ENCODE results near the gene FAM3D. TPM values are rescaled to one million over a fixed set of nuclear protein-coding genes. Genes with fewer than 3 reads are reported as not detected.

FAM3D gene
- total and polyA plus RNA-seq, 10 of the 15 experiments (the other 5 are each of a cell fraction or from before 2014, with no cell fraction given), result 0.04 to 0.07 TPM; not detected in 8

GRCh38 chr3:58672451-58672850 lies 5.9 kb upstream of the FAM3D start:
- no peak overlapping the region for H3K4me3 ChIP-seq
- no peaks in the 10 kb centered on the region for H3K36me3 ChIP-seq (ENCODE audit: control insufficient read depth in 2 of 2, insufficient read depth in 2 of 2, low read length in 1 of 2)
- ATAC-seq, result no peak
- DNase-seq (ENCODE audit: low read depth, low spot score), result no peak
- no peaks in the 10 kb centered on the region for H3K9me3 ChIP-seq (replicated peaks; ENCODE audit: control insufficient read depth, insufficient read depth, low read length)
- no peak overlapping the region for H2AFZ ChIP-seq (ENCODE audit: control insufficient read depth, low read depth, low read length)
- ChIA-PET CTCF (no interaction called here), RAD21 (ENCODE audit: unreplicated experiment) (no interaction called here), SMC1A (ENCODE audit: uncharacterized antibody, unreplicated experiment) (interaction anchor here (0.6 kb wide), 1 partner anchor 10 kb away, joined by 3 read pairs; no protein-coding TSS in a partner anchor), POLR2A (no interaction called here)
- peaks cover 0 to 1% of the 10 kb centered on the region in 2 experiments; a peak in 1 of 4 replicates for H3K27me3 ChIP-seq (replicated peaks in 1 of 2; ENCODE audit: control insufficient read depth in 2 of 2, insufficient read depth in 2 of 2, low read length in 1 of 2)
- no peaks in the 10 kb centered on the region for H4K20me1 ChIP-seq (ENCODE audit: control insufficient read depth, insufficient read depth)
- H3K27ac ChIP-seq (ENCODE audit: control insufficient read depth, insufficient read depth), result no peak overlapping the region
- no peak overlapping the region for H3K4me2 ChIP-seq (ENCODE audit: control insufficient read depth, insufficient read depth)
- no peak overlapping the region for H3K9ac ChIP-seq (ENCODE audit: control insufficient read depth, insufficient read depth, low read length)
- 45% methylated on average over 8 of the region's 8 CpGs for WGBS (ENCODE audit: insufficient coverage, insufficient replicate concordance, low lambda C conversion rate, missing lambda C conversion rate)
- TF ChIP-seq ZNF274 (IDR thresholded peaks at IDR 0.05; ENCODE audit: insufficient read depth, insufficient read length), result no peak
- TF ChIP-seq MTA3 (IDR thresholded peaks at IDR 0.05; ENCODE audit: borderline replicate concordance, low read length), result no peak
- TF ChIP-seq SUZ12 (IDR thresholded peaks at IDR 0.05; ENCODE audit: unreplicated experiment), result no peak
- no peak for TF ChIP-seq HCFC1 (IDR thresholded peaks at IDR 0.05; ENCODE audit: low read length)
- no peak for TF ChIP-seq TCF7 (IDR thresholded peaks at IDR 0.05; ENCODE audit: borderline replicate concordance)
- BruUV-seq (replicated peaks), result no TSS peak
- H3K79me2 ChIP-seq (ENCODE audit: control insufficient read depth, insufficient read depth, low read length), result no peaks in the 10 kb centered on the region
- H3K4me1 ChIP-seq (ENCODE audit: control insufficient read depth, insufficient read depth, low read length), result no peaks in the 10 kb centered on the region
- intact Hi-C loops (cut with micrococcal nuclease; ENCODE audit: unreplicated experiment), result no loop called here
- in situ Hi-C loops (cut with MboI), result no loop called here
- FAIRE-seq, result no peak

DNA sequence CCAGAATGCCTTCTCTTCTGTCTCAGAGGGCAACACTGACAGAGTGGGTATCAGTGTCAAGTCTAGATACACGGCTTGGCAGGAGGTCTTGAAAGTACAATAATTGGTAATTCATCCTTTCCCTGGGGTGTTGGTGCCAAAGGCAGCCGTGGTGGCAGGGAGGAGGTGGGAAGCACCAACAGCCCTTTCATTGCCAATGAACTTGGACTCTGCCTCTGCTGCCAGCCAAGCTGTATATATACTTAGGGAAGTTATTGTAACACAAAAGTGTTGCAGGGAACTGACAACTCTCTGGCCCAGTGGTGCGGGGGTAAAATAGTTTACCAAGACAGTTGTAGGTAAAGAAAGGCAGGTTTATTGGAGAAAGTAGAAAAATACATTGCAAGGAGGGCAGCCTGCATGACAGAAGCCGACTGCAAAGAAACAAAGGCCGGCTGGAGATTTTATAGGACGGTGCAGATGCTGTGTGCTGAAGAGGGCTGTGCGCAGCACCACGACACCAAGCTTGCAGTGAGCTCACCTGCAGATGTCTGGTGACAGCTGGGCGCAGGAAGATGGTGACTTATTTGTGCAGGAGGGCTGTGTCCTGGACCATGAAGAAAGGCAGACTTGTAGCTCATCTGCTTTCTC lies 4.0 kb upstream of the FAM3D start:
- CTCF ChIA-PET, result interaction anchor here (0.9 kb wide), 1 partner anchor 41 kb away, joined by 3 read pairs; no protein-coding TSS in a partner anchor
- POLR2A ChIA-PET, result no interaction called here
- ATAC-seq (no peak), DNase-seq (ENCODE audit: low read depth, low spot score) (no peak), FAIRE-seq (no peak)
- Histone ChIP-seq H3K36me3 (ENCODE audit: control insufficient read depth in 2 of 2, insufficient read depth in 2 of 2, low read length in 1 of 2) (no peaks in the 10 kb centered on the region), H3K9ac (ENCODE audit: control insufficient read depth, insufficient read depth, low read length) (no peak overlapping the region), H3K79me2 (ENCODE audit: control insufficient read depth, insufficient read depth, low read length) (no peaks in the 10 kb centered on the region), H3K4me1 (ENCODE audit: control insufficient read depth, insufficient read depth, low read length) (no peaks in the 10 kb centered on the region), H2AFZ (ENCODE audit: control insufficient read depth, low read depth, low read length) (no peak overlapping the region), H3K4me2 (ENCODE audit: control insufficient read depth, insufficient read depth) (no peak overlapping the region), H3K4me3 (no peak overlapping the region), H3K27ac (ENCODE audit: control insufficient read depth, insufficient read depth) (no peak overlapping the region), H3K9me3 (replicated peaks; ENCODE audit: control insufficient read depth, insufficient read depth, low read length) (no peaks in the 10 kb centered on the region), H3K27me3 (replicated peaks in 1 of 2; ENCODE audit: control insufficient read depth in 2 of 2, insufficient read depth in 2 of 2, low read length in 1 of 2) (peaks cover 0 to 1% of the 10 kb centered on the region in 2 experiments; a peak in 1 of 4 replicates), H4K20me1 (ENCODE audit: control insufficient read depth, insufficient read depth) (no peaks in the 10 kb centered on the region)
- BruUV-seq (replicated peaks), result no TSS peak
- in situ Hi-C loops (cut with MboI), result no loop called here
- intact Hi-C loops (cut with micrococcal nuclease; ENCODE audit: unreplicated experiment), result no loop called here
- RAD21 ChIA-PET (ENCODE audit: unreplicated experiment), result no interaction called here
- 31% methylated on average over 9 of the region's 9 CpGs for WGBS (ENCODE audit: insufficient coverage, insufficient replicate concordance, low lambda C conversion rate, missing lambda C conversion rate)
- SMC1A ChIA-PET (ENCODE audit: uncharacterized antibody, unreplicated experiment), result no interaction called here
- no peak for TF ChIP-seq SUPT20H (IDR thresholded peaks at IDR 0.05; ENCODE audit: borderline replicate concordance, control insufficient read depth, low read depth, low read length)
- TF ChIP-seq CUX1 (IDR thresholded peaks at IDR 0.05; ENCODE audit: insufficient replicate concordance, low read depth, low read length), result no peak
- TF ChIP-seq FOXK2 (IDR thresholded peaks at IDR 0.05), result no peak
- TF ChIP-seq GATAD2B (conservative IDR thresholded peaks at IDR 0.05; ENCODE audit: low read depth), result no peak
- TF ChIP-seq, protein P1, sequence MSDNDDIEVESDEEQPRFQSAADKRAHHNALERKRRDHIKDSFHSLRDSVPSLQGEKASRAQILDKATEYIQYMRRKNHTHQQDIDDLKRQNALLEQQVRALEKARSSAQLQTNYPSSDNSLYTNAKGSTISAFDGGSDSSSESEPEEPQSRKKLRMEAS (IDR thresholded peaks at IDR 0.05; ENCODE audit: low read depth, low read length), result no peak
- TF ChIP-seq, protein P2, sequence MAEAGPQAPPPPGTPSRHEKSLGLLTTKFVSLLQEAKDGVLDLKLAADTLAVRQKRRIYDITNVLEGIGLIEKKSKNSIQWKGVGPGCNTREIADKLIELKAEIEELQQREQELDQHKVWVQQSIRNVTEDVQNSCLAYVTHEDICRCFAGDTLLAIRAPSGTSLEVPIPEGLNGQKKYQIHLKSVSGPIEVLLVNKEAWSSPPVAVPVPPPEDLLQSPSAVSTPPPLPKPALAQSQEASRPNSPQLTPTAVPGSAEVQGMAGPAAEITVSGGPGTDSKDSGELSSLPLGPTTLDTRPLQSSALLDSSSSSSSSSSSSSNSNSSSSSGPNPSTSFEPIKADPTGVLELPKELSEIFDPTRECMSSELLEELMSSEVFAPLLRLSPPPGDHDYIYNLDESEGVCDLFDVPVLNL (IDR thresholded peaks at IDR 0.05; ENCODE audit: low read depth, low read length), result no peak
